ENCODE results near the gene TOX3.

The TOX3 gene

GRCh38 chr16:52537516-52537915, 9.4 kb downstream of the TOX3 start:
- no peak for DNase-seq (ENCODE audit: low read depth)

- DNase-seq (ENCODE audit: low read depth) = no peak
Observed at GRCh38 chr16:52535076-52535475, 11.9 kb downstream of the TOX3 start.

GRCh38 chr16:52533296-52533695, 13.6 kb downstream of the TOX3 start:
- DNase-seq (ENCODE audit: low read depth) = no peak

GRCh38 chr16:52532384-52532783, 14.6 kb downstream of the TOX3 start:
- DNase-seq (ENCODE audit: low read depth) = no peak

- DNase-seq (ENCODE audit: low read depth) = no peak
Observed at GRCh38 chr16:52529226-52529625, 17.7 kb downstream of the TOX3 start.

- DNase-seq (ENCODE audit: low read depth) = no peak
Observed at GRCh38 chr16:52528393-52529065, 18.4 kb downstream of the TOX3 start.

- DNase-seq (ENCODE audit: low read depth) = no peak
Observed at GRCh38 chr16:52526830-52527229, 20.1 kb downstream of the TOX3 start.

GRCh38 chr16:52526116-52526828, 20.7 kb downstream of the TOX3 start:
- DNase-seq (ENCODE audit: low read depth) = no peak

- DNase-seq (ENCODE audit: low read depth) = no peak
Observed at GRCh38 chr16:52521570-52521969, 25.4 kb downstream of the TOX3 start.

GRCh38 chr16:52518884-52519283, 28.1 kb downstream of the TOX3 start:
- DNase-seq (ENCODE audit: low read depth) = no peak

GRCh38 chr16:52515068-52515671, 31.8 kb downstream of the TOX3 start:
- no peak for DNase-seq (ENCODE audit: low read depth)

GRCh38 chr16:52512297-52512987, 34.5 kb downstream of the TOX3 start:
- DNase-seq (ENCODE audit: low read depth) = no peak

GRCh38 chr16:52501746-52502145, 45.2 kb downstream of the TOX3 start:
- DNase-seq (ENCODE audit: low read depth) = no peak

- DNase-seq (ENCODE audit: low read depth) = no peak
Observed at GRCh38 chr16:52500963-52501362, 46.0 kb downstream of the TOX3 start.

- DNase-seq (ENCODE audit: low read depth) = no peak
Observed at GRCh38 chr16:52499060-52499440, 47.9 kb downstream of the TOX3 start.

- DNase-seq (ENCODE audit: low read depth) = no peak
Observed at GRCh38 chr16:52498328-52499059, 48.4 kb downstream of the TOX3 start.

GRCh38 chr16:52497067-52497816, 49.7 kb downstream of the TOX3 start:
- no peak for DNase-seq (ENCODE audit: low read depth)

- DNase-seq (ENCODE audit: low read depth) = no peak
Observed at GRCh38 chr16:52496051-52496876, 50.7 kb downstream of the TOX3 start.

- DNase-seq (ENCODE audit: low read depth) = no peak
Observed at GRCh38 chr16:52494621-52495020, 52.3 kb downstream of the TOX3 start.

- DNase-seq (ENCODE audit: low read depth) = no peak
Observed at GRCh38 chr16:52494145-52494544, 52.8 kb downstream of the TOX3 start.

Measured in activated T-helper 1 cell treated with Interleukin-2 at 50 U/mL for 16 hours (primary cell).